ENCODE measurements around the gene MID1.
"Not testable (repeated sequence)": the region's sequence is repeated elsewhere in the genome, so short reads cannot be mapped to it uniquely, and the experiment has no call there.

MID1 gene

GRCh38 chrX:10617186-10617998 is 3.0 kb downstream of the MID1 start:
- DNase-seq (ENCODE audit: low read depth in 2 of 2) = no peak

DNA sequence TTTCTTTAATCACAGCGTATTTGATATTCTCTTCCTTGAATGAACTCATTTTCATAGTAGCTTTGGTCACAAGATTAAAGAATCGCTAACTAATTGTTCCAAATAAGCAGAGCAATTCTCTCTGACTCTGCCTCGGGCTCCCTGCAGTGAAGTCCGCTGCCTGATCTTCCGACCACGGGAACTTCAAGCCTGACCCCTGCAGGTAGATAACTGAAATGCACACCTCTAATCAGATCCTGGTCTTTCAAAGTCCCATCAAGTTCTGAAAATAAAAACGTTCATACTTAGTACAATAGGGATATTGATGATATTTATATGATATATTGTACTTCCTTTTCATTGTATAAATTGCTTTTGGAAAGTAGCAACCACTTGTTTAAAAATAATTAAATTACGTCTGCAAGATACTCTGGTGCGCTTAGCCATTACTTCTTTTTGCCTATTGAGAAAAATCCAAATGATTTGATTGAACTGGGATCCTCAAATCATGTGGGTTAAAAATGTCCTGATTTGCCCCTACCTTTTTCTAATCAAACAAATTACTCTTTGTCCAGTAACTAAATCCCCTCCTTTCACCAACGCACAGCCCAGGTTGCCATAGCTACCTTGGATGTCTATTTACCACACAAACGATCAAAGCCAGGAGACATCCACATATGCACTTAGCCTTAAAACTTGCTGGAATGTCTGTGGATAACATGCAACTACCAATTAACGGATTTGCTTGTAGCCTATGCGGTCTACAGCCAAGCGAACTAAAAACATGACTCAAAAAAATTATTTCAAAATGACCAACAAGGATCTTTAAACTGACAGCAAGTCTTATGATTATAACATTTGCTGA is 4.2 kb downstream of the MID1 start:
- DNase-seq (ENCODE audit: low read depth in 2 of 2) = no peak

DNA sequence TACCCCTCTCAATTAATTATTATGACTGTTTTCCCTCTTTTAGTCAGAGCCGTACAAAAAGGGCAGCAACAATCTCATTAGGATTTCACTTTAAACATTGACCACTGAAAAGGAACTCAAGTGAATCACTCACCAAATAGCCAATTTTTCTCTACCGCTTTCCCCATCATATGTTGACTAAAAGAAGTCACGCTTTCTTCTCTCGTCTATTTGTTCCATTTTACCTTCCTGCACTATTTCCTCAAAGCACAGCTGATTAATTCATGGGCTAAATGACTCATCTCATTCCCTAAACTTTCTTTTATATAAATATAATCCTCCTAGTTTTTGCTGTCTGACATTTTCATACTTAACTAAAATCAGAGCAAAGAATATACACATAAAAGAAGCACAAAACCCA is 8.2 kb downstream of the MID1 start:
- DNase-seq (ENCODE audit: low read depth in 2 of 2) = no peak

DNA sequence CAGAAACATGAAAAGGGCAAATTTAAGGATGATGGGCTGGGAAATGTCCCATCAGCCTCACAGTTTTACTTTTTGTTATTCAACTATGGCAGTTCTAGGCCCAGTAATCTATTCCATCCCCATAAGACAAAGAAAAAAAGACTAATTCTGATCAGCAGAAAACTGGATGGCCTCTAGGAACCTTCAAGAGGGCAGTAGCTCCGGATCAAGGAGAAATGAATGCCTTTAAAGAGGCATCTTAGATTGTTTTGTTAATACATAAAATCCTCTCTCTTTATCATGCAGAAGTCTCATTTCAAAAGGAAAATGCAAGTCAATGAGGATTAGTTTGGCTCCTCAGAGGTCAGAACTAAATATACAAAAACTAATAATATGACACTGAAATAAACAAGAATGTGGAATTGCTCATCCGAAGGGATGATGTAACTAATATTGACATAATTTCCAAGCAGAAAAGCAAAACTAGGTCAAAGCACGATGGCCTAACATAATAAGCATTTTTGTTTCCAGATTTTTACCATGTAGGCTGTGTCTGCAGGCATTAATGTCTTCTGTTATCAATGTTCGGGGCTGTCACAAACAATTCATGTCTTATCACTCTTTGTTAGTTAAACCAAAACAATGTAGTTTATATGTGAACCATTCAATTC is 8.8 kb downstream of the MID1 start:
- no peak for DNase-seq (ENCODE audit: low read depth in 2 of 2)

DNA sequence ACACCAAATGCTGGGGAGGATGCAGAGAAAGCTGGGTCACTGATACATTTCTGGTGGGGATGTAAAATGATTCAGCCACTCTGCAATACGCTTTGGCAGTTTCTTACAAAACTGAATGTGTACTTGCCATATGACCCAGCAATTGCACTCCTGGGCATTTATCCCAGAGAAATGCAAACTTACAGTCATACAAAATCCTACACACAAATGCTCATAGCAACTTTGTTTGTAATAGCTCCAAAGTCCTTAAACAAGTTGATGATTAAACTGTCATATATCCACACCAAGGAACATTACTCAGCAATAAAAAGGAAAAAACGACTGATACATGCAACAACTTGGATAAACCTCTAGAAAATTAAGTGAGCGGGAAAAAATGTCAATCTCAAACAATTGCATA is 12.3 kb downstream of the MID1 start:
- no peak for DNase-seq (ENCODE audit: low read depth in 2 of 2)

- no peak for DNase-seq (ENCODE audit: low read depth in 2 of 2)
Observed at GRCh38 chrX:10607233-10607632, 13.2 kb downstream of the MID1 start.

DNA sequence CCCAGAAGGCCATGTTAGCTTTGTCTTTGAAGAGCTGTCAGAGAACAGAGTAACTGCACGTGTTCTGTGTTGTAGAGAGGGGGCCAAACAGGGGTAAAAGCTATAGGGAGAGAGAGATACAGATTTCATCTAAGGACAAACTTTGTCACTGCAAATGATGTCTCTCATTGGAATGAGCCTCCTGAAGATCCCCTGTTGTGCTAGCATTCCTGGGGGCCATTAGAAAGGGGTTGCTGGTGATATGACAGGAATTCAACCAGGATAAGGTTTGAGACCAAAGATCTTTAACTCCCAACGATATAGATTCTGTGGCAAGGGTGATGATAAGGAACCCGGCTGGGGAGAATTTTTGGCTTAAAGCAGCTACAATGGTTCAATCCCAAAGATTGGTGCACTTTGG is 16.8 kb downstream of the MID1 start:
- no peak for DNase-seq (ENCODE audit: low read depth in 2 of 2)

DNA sequence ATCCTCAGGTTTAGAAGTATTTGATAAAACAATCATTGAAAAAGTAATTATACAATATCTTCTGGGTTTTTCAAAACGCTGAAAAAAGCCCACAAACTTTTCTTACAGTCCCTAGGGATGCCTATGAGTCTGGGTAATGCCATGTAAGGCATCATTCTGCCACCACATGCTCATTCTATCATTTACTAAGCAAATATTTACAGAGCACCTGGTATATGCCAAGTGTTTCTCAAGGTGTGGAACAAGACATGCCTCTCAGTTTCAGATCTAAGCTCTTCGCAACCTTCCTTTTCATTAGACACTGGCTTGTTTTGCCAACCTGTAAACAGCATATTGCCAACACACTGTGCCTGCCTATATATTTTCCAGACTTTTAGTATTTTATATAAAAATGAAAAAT is 17.7 kb downstream of the MID1 start:
- no peak for DNase-seq (ENCODE audit: low read depth in 2 of 2)

- DNase-seq (ENCODE audit: low read depth in 2 of 2) = no peak
Observed at GRCh38 chrX:10600479-10600878, 19.9 kb downstream of the MID1 start.

DNA sequence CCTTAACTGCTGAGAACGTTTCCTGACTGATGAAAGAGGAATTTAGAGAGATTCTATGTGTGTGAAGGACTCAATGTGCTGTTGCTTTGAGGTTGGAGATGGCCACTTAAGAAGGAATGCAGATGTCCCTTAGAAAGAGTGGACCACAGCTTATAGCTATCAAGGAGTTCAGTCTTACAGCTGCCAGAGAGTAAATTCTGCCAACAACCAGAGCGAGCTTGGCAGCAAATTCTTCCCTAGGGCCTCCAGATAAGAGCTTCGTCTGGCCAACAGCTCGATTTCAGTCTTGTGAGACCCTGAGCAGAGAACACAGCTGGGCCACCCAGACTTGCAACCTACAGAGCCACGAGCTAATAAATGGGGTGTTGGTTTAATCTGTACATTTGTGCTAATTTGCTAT is 21.8 kb downstream of the MID1 start:
- no peak for DNase-seq (ENCODE audit: low read depth in 2 of 2)

DNA sequence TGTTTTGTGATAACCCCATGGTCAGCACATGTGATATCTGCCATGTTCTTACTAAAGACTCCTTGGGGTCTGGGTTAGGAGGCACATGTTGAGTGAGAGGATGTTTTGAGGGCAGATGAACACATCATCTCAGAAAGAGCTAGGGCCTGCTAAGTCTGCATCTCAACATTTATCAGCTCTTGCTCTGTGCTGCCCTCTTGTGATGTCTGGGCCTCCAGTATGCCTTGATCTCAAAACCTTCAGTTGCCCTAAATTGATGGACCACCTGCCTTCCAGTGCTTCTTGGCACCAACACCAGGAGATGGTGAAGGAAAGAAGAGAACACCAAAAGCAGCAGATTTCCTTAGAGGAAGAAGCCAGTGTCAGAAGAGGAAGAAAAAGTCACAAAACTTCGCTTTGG is 22.5 kb downstream of the MID1 start:
- DNase-seq (ENCODE audit: low read depth in 2 of 2) = no peak

DNA sequence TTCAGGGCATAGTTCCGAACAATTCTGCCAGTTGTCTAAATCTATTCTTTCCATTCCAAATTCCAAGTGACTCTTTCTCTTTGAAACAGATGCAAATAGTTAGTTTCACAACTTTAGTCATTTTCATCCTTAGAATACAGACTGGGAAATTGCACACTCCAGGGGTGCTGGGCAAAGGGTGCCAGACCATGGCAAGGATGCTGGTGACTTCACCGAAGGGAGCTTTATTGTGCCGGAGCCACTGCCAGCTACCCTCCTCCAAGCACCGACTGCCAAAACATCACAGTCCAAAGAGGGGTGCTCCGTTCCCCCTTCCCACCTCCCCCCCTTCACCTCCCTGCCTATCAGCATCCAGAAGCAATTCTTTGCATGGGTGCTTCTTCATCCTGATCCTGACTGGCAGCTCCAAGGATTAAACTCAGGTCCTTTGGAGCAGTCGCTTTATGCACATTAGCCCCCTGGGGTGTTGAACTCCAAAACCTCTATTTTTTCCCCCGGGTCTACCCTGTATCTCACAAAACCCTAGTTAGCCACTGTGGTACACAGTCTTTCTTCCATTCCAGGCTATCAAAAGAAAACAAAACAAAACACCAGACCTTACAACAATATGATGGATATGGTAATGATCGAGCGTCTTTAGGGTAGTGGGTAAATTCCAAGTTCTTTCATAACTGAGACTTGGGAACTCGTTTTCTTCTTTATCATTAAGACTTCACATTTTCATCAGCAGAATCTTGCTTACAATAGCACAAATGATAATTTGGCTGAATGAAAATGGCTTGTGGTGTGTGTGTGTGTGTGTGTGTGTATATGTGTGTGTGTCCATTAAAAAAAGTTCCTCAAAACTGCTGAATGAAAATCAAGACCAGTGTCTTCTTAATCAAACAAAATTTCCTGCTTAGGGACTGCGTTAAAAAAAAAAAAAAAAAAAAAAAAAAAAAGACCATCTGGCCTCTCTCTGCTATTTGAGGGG is 28.7 kb downstream of the MID1 start:
- DNase-seq (ENCODE audit: low read depth in 2 of 2) = no peak

- DNase-seq (ENCODE audit: low read depth in 2 of 2) = not testable (repeated sequence)
Observed at GRCh38 chrX:10589787-10590186, 30.6 kb downstream of the MID1 start.

DNA sequence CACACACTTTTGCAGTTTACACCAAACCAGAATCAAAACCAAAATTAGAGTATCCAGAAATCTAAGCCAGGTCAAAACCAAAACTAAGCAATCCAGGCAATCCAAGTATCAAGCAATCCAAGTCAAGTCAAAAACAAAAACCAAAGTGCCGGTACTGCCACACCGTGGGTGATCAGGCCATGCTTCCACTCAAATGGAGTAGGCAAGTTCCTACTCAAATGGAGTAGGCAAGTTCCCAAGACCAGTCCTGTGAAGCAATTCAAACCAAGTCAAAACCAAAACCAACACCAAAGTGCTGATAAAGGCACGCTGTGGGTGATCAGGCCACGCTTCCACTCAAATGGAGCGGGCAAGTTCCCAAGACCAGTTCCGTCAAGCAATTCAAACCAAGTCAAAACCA is 31.3 kb downstream of the MID1 start:
- no peak for DNase-seq (ENCODE audit: low read depth in 2 of 2)

DNA sequence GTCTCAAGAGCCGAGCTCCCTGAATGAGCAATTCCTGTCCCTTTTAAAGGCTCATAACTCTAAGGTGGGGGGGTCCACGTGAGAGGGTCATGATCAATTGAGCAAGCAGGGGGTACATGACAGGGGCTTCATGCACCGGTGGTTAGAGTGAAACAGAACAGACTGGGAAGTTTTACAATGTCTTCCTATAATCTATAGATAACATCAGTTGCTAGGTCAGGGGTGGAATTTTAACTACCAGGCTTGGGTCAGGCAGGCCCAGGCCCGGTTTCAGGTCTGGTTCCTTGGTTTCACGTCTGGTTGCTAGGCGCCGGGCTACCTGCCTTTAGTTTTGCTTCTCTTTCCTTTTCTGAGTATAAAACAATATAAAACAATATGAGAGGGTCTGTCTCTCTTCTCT is 35.5 kb downstream of the MID1 start:
- not testable (repeated sequence) for DNase-seq (ENCODE audit: low read depth in 2 of 2)

DNA sequence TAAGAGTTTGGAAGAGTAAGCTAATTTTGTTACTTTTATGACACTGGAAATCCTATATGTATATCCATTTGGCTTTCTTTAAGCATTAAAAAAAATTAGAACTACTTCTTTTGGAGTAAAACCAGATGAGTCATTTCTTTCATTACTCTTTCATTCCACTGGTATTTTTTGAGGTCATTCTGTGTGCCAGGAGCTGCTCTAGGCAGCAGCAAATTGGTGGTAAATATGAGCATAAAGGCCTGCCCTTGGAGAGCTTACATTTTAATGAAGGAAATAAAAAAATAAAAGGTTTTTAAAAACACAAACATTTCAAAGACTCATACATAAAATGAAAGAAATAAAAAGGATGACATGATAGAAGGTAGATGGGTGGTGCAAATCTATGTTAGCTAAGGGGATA is 37.4 kb downstream of the MID1 start:
- no peak for DNase-seq (ENCODE audit: low read depth in 2 of 2)

DNA sequence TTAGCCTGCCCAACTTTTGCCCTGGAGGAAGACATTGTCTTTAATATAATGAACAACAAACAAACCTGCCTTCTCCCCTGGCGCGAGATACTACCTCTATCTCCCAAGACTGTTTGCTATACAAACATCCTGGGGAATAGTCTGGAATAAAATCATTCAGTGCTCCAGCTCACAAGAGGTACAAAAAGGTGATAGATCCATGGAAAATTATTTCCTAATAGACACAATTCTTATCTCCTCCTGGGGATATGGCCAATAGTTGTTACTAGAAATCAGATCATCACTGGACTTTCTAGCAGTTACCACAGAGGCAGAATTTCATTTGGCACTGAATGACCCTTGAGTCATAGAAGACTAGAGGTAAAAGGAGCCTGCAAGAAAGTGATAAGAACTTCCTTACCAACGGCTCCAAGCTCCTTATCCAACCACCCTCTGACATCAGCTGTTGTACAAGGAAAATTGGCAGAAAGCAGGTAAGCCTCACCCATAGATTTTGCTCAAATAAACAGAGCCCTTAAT is 38.1 kb downstream of the MID1 start:
- DNase-seq (ENCODE audit: low read depth in 2 of 2) = no peak

GRCh38 chrX:10579112-10580011 is 41.0 kb downstream of the MID1 start:
- no peak for DNase-seq (ENCODE audit: low read depth in 2 of 2)

DNA sequence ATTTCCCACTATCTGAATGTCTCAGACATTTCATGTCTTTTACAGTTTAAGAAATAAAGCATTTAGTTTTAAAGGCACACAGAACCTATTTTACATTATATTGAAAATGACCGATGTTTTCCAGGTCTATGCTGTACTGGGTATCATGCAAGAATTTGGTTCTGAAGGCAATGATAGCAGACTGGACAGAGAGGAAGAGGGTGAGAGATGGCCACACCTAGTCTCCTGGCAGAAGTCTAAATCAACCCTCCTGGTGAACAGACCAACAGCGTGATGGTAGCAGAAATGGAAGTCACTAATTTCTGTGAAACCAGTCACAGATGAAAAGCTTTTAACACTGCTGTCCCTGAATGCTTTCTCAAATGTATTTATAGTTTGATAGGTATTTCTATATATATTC is 41.9 kb downstream of the MID1 start:
- DNase-seq (ENCODE audit: low read depth in 2 of 2) = no peak

DNA sequence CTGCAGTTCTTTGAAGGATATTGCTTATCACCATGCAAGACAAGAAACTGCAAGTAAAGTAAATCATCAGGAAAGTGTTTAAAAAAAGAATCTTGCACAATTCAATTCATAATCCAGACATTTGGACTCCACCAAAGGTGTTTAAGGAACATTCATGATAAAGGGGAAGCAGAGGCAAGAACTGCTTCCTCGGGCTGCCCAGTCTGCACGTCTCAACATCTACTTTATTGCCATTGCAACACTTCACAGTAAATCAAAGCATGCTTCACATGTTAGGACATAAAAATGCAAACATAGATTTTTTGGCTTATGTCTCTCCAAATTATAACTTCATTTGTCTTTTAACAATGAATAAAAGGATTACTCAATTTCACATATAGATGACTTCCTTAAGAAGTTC is 42.5 kb downstream of the MID1 start:
- DNase-seq (ENCODE audit: low read depth in 2 of 2) = no peak

Data from activated CD8-positive, alpha-beta memory T cell treated with anti-CD3 and anti-CD28 coated beads for 4 hours (primary cell).